Mucosa of rectum (tissue), 2 donors: ENCODE results near the gene FAM181A.

Experiments used
- H3K27ac ChIP-seq, 2 donors: one replicate each; pipeline ENCODE4 v1.7.0; 2013; ENCODE audit warnings: inconsistent platforms in 2 of 2, low read depth in 2 of 2, low read length in 2 of 2
- H3K27me3 ChIP-seq, 2 donors: one replicate each; pipeline ENCODE4 v1.7.0; 2013; ENCODE audit warnings: low read length in 2 of 2; ENCODE audit not compliant: control insufficient read depth in 2 of 2, insufficient read depth in 2 of 2
- H3K36me3 ChIP-seq, 2 donors: one replicate each; pipeline ENCODE4 v1.7.0; 2013; ENCODE audit warnings: low read length in 2 of 2; ENCODE audit not compliant: control insufficient read depth in 2 of 2, insufficient read depth in 2 of 2
- H3K4me1 ChIP-seq, 2 donors: one replicate each; pipeline ENCODE4 v1.7.0; 2013; ENCODE audit warnings: low read length in 2 of 2, mild to moderate bottlenecking in 1 of 2; ENCODE audit not compliant: control insufficient read depth in 2 of 2, insufficient read depth in 2 of 2
- H3K4me3 ChIP-seq, 2 donors: one replicate each; pipeline ENCODE4 v1.7.0; 2013; ENCODE audit warnings: low read length in 2 of 2
- H3K9ac ChIP-seq, 2 donors: one replicate each; pipeline ENCODE4 v1.7.0; 2013; ENCODE audit warnings: low read length in 2 of 2, low read depth in 1 of 2, mild to moderate bottlenecking in 1 of 2
- H3K9me3 ChIP-seq, 2 donors: one replicate each; pipeline ENCODE4 v1.7.0; 2013; ENCODE audit warnings: low read length in 2 of 2; ENCODE audit not compliant: control insufficient read depth in 2 of 2
- donor health status: healthy.
- donor health status: Normal muscosa, but diverticular disease.

FAM181A gene

DNA sequence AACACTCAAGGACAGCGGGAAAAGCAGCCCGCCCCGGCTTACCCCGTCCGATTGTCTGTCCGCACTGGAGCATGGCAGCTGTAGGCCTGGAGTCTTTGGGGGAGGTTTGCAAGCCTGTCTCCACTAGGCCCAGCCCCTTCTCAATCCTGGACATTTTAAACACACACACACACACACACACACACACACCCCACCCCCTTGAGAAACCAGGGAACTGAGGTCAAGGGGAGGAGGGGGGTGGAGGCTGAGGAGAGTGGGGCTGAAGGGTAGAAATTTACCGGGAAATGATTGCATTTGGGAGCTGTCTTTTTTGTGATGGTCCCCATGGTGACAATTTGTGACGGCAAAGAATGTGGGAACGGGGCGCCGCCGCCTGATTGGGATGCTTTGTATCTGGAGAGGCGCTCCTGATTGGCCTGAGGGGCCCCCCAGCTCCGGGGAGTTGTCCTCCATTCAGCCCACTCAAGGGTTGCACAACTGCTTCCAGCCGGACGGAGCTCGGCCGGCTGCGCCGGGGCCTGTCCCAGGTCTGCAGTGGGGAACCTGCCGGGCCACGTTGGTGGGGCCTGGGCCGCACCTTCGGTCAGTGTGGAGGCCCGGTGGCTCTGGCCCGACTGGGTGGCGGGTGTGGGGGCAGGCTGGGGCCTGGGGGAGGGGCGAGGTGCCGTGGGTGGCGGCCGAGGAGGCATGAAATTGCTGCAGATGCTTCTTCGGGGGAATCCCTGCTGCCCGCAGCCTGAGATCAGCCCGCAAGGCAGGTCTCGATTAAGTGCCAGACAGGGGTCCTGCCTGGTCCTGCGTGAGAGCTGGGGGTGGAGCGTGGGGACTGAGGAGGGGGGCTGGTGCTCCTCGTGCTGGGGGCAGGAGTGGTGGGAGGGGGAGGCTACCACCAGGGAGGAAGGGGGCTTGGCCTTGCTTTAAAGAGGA lies at the start of gene FAM181A:
Gene FAM181A (plus strand): TSS at position 472 of the 927 bp plus-strand sequence. CDS start 942 bp downstream, outside the sequence.
- Histone ChIP-seq H3K27me3 (no peaks in the 10 kb centered on the region), H3K9me3 (no peaks in the 10 kb centered on the region), H3K4me3 (no peak within 1 kb of the TSS), H3K36me3 (no peaks in the 10 kb centered on the region), H3K4me1 (no peaks in the 10 kb centered on the region), H3K9ac (no peak within 1 kb of the TSS), H3K27ac (no peak within 1 kb of the TSS)

GRCh38 chr14:93878212-93878611 lies 48.9 kb upstream of the FAM181A start:
- H3K27ac ChIP-seq = no peak overlapping the region
- H3K4me3 ChIP-seq = no peak overlapping the region
- no peaks in the 10 kb centered on the region for H3K27me3 ChIP-seq
- H3K4me1 ChIP-seq = no peaks in the 10 kb centered on the region
- H3K9ac ChIP-seq = no peak overlapping the region
- H3K9me3 ChIP-seq = no peaks in the 10 kb centered on the region
- no peaks in the 10 kb centered on the region for H3K36me3 ChIP-seq

GRCh38 chr14:93878871-93879270 lies 48.3 kb upstream of the FAM181A start:
- H3K4me1 ChIP-seq = no peaks in the 10 kb centered on the region
- no peaks in the 10 kb centered on the region for H3K27me3 ChIP-seq
- H3K9me3 ChIP-seq = no peaks in the 10 kb centered on the region
- H3K4me3 ChIP-seq = no peak overlapping the region
- H3K36me3 ChIP-seq = no peaks in the 10 kb centered on the region
- no peak overlapping the region for H3K9ac ChIP-seq
- H3K27ac ChIP-seq = no peak overlapping the region

DNA sequence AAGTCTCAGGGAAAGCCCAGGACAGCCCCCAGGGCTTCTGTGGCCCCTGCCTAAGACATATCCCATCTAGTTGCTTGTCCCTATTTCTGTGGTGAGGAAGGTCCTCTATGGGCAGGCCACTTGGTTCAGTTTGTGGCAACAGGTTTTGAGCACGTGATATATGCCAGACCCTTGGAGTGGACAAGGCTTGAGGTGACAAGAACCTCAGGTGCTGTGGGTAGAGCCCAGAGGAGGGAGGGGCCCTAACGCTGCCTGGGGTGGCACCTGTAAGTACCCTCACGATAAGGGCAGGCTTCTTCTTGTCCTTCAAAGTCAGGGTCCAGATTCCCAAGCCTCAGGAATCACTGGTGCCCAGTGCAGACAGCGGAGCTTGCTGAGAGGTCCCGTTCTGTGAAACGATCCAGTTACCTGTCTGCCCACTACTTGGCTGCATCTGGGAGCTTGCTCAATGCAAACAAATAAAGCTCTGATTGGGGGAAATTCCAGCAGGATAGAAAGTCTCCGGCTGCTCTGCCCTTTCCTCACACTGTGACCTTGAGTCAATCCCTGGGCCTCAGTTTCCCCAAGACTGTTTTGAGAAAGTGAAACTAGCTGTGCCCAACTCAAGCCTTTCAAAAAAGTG lies 47.7 kb upstream of the FAM181A start:
- no peaks in the 10 kb centered on the region for H3K4me1 ChIP-seq
- no peaks in the 10 kb centered on the region for H3K9me3 ChIP-seq
- H3K27ac ChIP-seq = no peak overlapping the region
- H3K9ac ChIP-seq = no peak overlapping the region
- no peaks in the 10 kb centered on the region for H3K36me3 ChIP-seq
- H3K4me3 ChIP-seq = no peak overlapping the region
- H3K27me3 ChIP-seq = no peaks in the 10 kb centered on the region

GRCh38 chr14:93880021-93880820 lies 46.9 kb upstream of the FAM181A start:
- no peaks in the 10 kb centered on the region for H3K27me3 ChIP-seq
- no peaks in the 10 kb centered on the region for H3K36me3 ChIP-seq
- no peak overlapping the region for H3K4me3 ChIP-seq
- H3K4me1 ChIP-seq = no peaks in the 10 kb centered on the region
- H3K9ac ChIP-seq = no peak overlapping the region
- no peaks in the 10 kb centered on the region for H3K9me3 ChIP-seq
- H3K27ac ChIP-seq = no peak overlapping the region

DNA sequence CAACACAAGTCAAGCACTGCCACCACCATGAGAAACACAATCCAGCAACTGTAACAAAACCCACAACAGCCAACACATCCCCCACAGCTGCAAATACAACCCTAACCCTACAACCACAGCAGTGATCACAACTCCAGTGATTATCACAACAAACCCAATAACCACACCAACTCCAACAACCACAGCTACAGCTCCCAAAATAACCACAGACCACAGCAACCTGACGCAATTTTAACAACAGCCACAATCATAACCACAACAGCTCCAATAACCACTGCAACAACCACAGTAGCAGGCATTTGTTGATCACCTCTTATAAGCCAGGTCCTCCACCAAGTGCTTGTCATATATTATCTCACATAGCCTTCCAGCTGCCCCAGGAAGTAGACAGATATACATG lies 42.2 kb upstream of the FAM181A start:
- no peaks in the 10 kb centered on the region for H3K9me3 ChIP-seq
- H3K4me1 ChIP-seq = no peaks in the 10 kb centered on the region
- H3K27ac ChIP-seq = no peak overlapping the region
- H3K9ac ChIP-seq = no peak overlapping the region
- no peaks in the 10 kb centered on the region for H3K36me3 ChIP-seq
- H3K27me3 ChIP-seq = peaks cover 0 to 7% of the 10 kb centered on the region in 2 donors
- H3K4me3 ChIP-seq = no peak overlapping the region

GRCh38 chr14:93888995-93889394 lies 38.1 kb upstream of the FAM181A start:
- Histone ChIP-seq H3K4me3 (no peak overlapping the region), H3K9ac (no peak overlapping the region), H3K27me3 (peaks cover 0 to 7% of the 10 kb centered on the region in 2 donors), H3K4me1 (no peaks in the 10 kb centered on the region), H3K36me3 (no peaks in the 10 kb centered on the region), H3K9me3 (no peaks in the 10 kb centered on the region), H3K27ac (no peak overlapping the region)

GRCh38 chr14:93889739-93890483 lies 37.2 kb upstream of the FAM181A start:
- Histone ChIP-seq H3K27ac (no peak overlapping the region), H3K4me1 (no peaks in the 10 kb centered on the region), H3K27me3 (peaks cover 0 to 7% of the 10 kb centered on the region in 2 donors), H3K9ac (no peak overlapping the region), H3K9me3 (no peaks in the 10 kb centered on the region), H3K36me3 (no peaks in the 10 kb centered on the region), H3K4me3 (no peak overlapping the region)

DNA sequence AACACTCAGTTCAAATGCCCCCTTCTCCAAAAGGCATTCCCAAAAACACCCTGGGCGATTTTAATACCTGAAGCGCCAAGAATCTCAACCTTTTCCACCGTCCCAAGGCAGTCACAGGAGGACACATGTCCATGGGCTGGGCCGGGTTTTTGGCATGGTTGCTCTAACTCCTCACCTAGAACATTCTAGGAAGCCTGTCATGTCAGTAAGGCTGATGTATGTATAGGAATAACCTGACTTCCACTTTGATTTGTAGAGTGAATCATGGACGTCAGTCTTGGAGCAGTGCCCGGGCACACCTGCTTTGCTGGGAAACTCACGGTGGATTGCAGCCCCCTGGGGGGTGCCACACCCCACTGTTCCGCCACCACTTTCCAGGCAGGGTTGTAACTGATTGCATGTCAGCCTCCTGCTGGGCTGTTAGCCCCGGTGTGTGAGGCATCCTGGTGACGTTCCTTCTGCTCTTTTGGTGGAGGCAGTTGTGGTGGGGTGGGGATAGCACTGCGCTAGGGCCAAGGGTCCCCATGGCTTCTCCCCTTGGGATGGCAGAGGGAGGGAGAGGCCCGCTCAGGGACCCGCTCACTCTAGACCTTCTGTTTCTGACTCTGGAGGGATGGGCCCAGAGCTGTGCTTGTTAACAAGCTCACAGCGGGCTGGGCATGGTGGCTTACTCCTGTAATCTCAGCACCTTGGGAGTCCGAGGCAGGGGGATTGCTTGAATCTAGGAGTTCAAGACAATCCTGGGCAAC lies 35.2 kb upstream of the FAM181A start:
- Histone ChIP-seq H3K9me3 (no peaks in the 10 kb centered on the region), H3K9ac (no peak overlapping the region), H3K27me3 (peaks cover 0 to 7% of the 10 kb centered on the region in 2 donors), H3K36me3 (no peaks in the 10 kb centered on the region), H3K4me1 (no peaks in the 10 kb centered on the region), H3K27ac (no peak overlapping the region), H3K4me3 (no peak overlapping the region)
